K562 (cell line): Measurements from ENCODE around the gene PRMT5. TPM values are rescaled to one million over a fixed set of nuclear protein-coding genes. Genes with fewer than 3 reads are reported as not detected.

Experiments
- BACH1 ChIP-seq: fragments of 200-800 bp; sonication (Bioruptor generic); IDR thresholded peaks from 2 replicates; pipeline ENCODE4 v1.6.1; 2016; ENCODE audit warnings: missing genetic modification characterization, missing compliant biosample characterization
- CBX8 ChIP-seq: fragments of 200-600 bp; sonication (generic); IDR thresholded peaks from 2 replicates; pipeline ENCODE4 v1.6.1; 2012; ENCODE audit warnings: borderline replicate concordance, mixed run types, low read depth, mild to moderate bottlenecking, moderate library complexity, mixed read lengths, low read length, control low read depth, inconsistent platforms; ENCODE audit not compliant: poor library complexity, severe bottlenecking; ENCODE audit errors: extremely low read depth
- EGR1 ChIP-seq: fragments of 450-650 bp; conservative IDR thresholded peaks from 2 replicates; pipeline ENCODE4 v1.6.1; 2017; ENCODE audit warnings: mild to moderate bottlenecking
- HNRNPUL1 ChIP-seq: fragments of 200-400 bp; formaldehyde crosslinking; IDR thresholded peaks from 2 replicates; pipeline ENCODE4 v1.6.1; 2017; ENCODE audit warnings: low read length
- JUND ChIP-seq, 2 experiments: IDR thresholded peaks; 2 replicates in 1 of 2; 3 replicates in 1 of 2; pipeline ENCODE4 v1.6.1; 2011; ENCODE audit warnings: borderline replicate concordance in 2 of 2, low read depth in 2 of 2, low read length in 2 of 2, improper control_type of control experiment in 1 of 2, missing biosample characterization in 1 of 2, missing genetic modification characterization in 1 of 2, missing genetic modification reagents in 1 of 2
- MAX ChIP-seq: sonication (generic); formaldehyde crosslinking; IDR thresholded peaks from 2 replicates; pipeline ENCODE4 v1.9.0; 2022; ENCODE audit warnings: mild to moderate bottlenecking, missing genetic modification reagents
- MXI1 ChIP-seq: IDR thresholded peaks from 2 replicates; pipeline ENCODE4 v1.6.1; 2011; ENCODE audit warnings: low read depth, mild to moderate bottlenecking, improper control_type of control experiment, low read length
- POLR2H ChIP-seq: IDR thresholded peaks from 2 replicates; pipeline ENCODE4 v1.6.1; 2016; ENCODE audit warnings: missing genetic modification characterization, low read depth, mild to moderate bottlenecking, control low read depth, missing compliant biosample characterization, moderate library complexity
- POLR3G ChIP-seq: IDR thresholded peaks from 2 replicates; pipeline ENCODE4 v1.6.1; 2011; ENCODE audit not compliant: insufficient read length, insufficient replicate concordance; ENCODE audit errors: extremely low read depth
- PPARD ChIP-seq: fragments of 250-450 bp; sonication (Bioruptor Pico); IDR thresholded peaks from 2 replicates; pipeline ENCODE4 v1.8.0; 2022; ENCODE audit warnings: inconsistent platforms, mild to moderate bottlenecking, moderate library complexity
- PREB ChIP-seq: sonication (generic); formaldehyde crosslinking; IDR thresholded peaks from 2 replicates; pipeline ENCODE4 v1.8.1; 2023; ENCODE audit warnings: mild to moderate bottlenecking, missing genetic modification reagents
- PTRF ChIP-seq: fragments of 450-650 bp; IDR thresholded peaks from 2 replicates; pipeline ENCODE4 v1.6.1; 2016; ENCODE audit warnings: mild to moderate bottlenecking, missing genetic modification characterization, missing compliant biosample characterization
- RAD51 ChIP-seq: fragments of 450-650 bp; IDR thresholded peaks from 2 replicates; pipeline ENCODE4 v1.7.1; 2016; ENCODE audit warnings: low read depth, mild to moderate bottlenecking, borderline replicate concordance
- RB1 ChIP-seq: fragments of 450-650 bp; IDR thresholded peaks from 2 replicates; pipeline ENCODE4 v1.6.1; 2017; ENCODE audit warnings: low read depth, mild to moderate bottlenecking
- RCOR1 ChIP-seq, 2 experiments: IDR thresholded peaks; 2 replicates each; pipeline ENCODE4 v1.6.1; 2012; ENCODE audit warnings: low read depth in 2 of 2, low read length in 2 of 2, borderline replicate concordance in 1 of 2, improper control_type of control experiment in 1 of 2
- SAFB2 ChIP-seq: fragments of 200-400 bp; formaldehyde crosslinking; IDR thresholded peaks from 2 replicates; pipeline ENCODE4 v1.6.1; 2018; ENCODE audit warnings: borderline replicate concordance, low read length, low read depth, moderate library complexity; ENCODE audit not compliant: severe bottlenecking
- SMC3 ChIP-seq: conservative IDR thresholded peaks from 2 replicates; pipeline ENCODE4 v1.6.1; 2011; ENCODE audit warnings: low read depth, low read length, improper control_type of control experiment; ENCODE audit not compliant: insufficient read depth
- ZBTB1 ChIP-seq: sonication (generic); formaldehyde crosslinking; IDR thresholded peaks from 2 replicates; pipeline ENCODE4 v1.8.1; 2023; ENCODE audit warnings: missing genetic modification reagents, low read depth, mild to moderate bottlenecking, borderline replicate concordance
- ZBTB5 ChIP-seq: fragments of 450-650 bp; IDR thresholded peaks from 2 replicates; pipeline ENCODE4 v1.6.1; 2017; ENCODE audit warnings: antibody characterized with exemption
- ZNF740 ChIP-seq, 3 experiments: fragments of 200-800 bp in 1 of 3; sonication (Bioruptor generic) in 1 of 3; sonication (generic) in 1 of 3; formaldehyde crosslinking in 1 of 3; IDR thresholded peaks; 2 replicates each; pipeline versions ENCODE4 v1.6.1 to v1.8.0; 2016 to 2022; ENCODE audit warnings: mild to moderate bottlenecking in 2 of 3, missing compliant biosample characterization in 2 of 3, missing genetic modification characterization in 2 of 3, missing genetic modification reagents in 1 of 3
- ZSCAN29 ChIP-seq: fragments of 450-650 bp; IDR thresholded peaks from 2 replicates; pipeline ENCODE4 v1.6.1; 2017
- ZZZ3 ChIP-seq: fragments of 450-650 bp; IDR thresholded peaks from 2 replicates; pipeline ENCODE4 v1.6.1; 2016; ENCODE audit warnings: antibody characterized with exemption, mild to moderate bottlenecking, moderate library complexity
- polyA plus RNA-seq, 8 experiments: library from polyadenylated mRNA; depleted of rRNA in 4 of 8; stranded (reverse) in 5 of 8; unstranded in 3 of 8; fragments of >200 nt; fragmentation: Nextera tagmentation in 2 of 8; fragmentation: Illumina TruSeq in 1 of 8; extraction: Ambion mirVana in 2 of 8; extraction: Trizol in 1 of 8; gene quantifications; 2 replicates each; pipeline versions ENCODE4 v1.2.1 to v1.2.3, GENCODE V29; 2011 to 2014; ENCODE audit warnings: inconsistent platforms in 1 of 8, missing spikeins in 1 of 8
- total RNA-seq, 7 experiments: library from RNA; depleted of rRNA in 6 of 7; stranded (reverse); fragments of >200 nt in 6 of 7; fragmentation: Illumina TruSeq in 2 of 7; extraction: Trizol in 2 of 7; gene quantifications; 2 replicates each; pipeline versions ENCODE4 v1.2.1 to v1.2.3, GENCODE V29; 2011 to 2021; ENCODE audit warnings: low replicate concordance in 1 of 7

The PRMT5 gene
- total and polyA plus RNA-seq, 9 of the 15 experiments (the other 6 are each of a cell fraction or from before 2014, with no cell fraction given) = 114 to 552 (median 222) TPM

GRCh38 chr14:22886500-22887259 is 42.5 kb downstream of the PRMT5 start (continued):
- TF ChIP-seq ZBTB5 (no peak), RAD51 (no peak), PPARD (CRISPR knock-in tag) (no peak), SAFB2 (no peak), PTRF (tag) (no peak), ZZZ3 (no peak), ZSCAN29 (no peak), BACH1 (tag) (no peak), RB1 (no peak; the same call in 1 of the 2 replicates), ZBTB1 (no peak), RCOR1 (IDR thresholded peaks at IDR 0.05; ENCODE audit: borderline replicate concordance in 1 of 2, low read depth in 2 of 2, low read length in 2 of 2) (peak in 1 of 2 experiments; percentile 13; a peak in 1 of 4 replicates), EGR1 (peak; percentile 81), ZNF740 (CRISPR knock-in tag; IDR thresholded peaks at IDR 0.05) (peak; percentile 72; the same call in 1 of the 2 replicates), ZNF740 (tag; IDR thresholded peaks at IDR 0.05) (peak in 1 of 2 experiments; percentile 78; a peak in 2 of 4 replicates), HNRNPUL1 (no peak), POLR3G (no peak), SMC3 (0 out of 2 replicates have a peak, but pooled peaks have one; percentile 2), MXI1 (peak; percentile 98), MAX (CRISPR knock-in tag) (peak; percentile 98), POLR2H (tag) (peak; percentile 65; the same call in 1 of the 2 replicates), CBX8 (no peak), JUND (IDR thresholded peaks at IDR 0.05; ENCODE audit: borderline replicate concordance, low read depth, low read length) (peak; percentile 15; the same call in 1 of the 2 replicates), JUND (tag; IDR thresholded peaks at IDR 0.05; ENCODE audit: borderline replicate concordance, low read depth, low read length) (no peak), PREB (CRISPR knock-in tag) (no peak)
